ENCODE results near the gene ABCC1.

Gene ABCC1

GRCh38 chr16:16000685-16001084 is 51.3 kb downstream of the ABCC1 start:
- no peak overlapping the region for H3K4me3 ChIP-seq (ENCODE audit: low read depth, low read length)
- TF ChIP-seq, protein P1, sequence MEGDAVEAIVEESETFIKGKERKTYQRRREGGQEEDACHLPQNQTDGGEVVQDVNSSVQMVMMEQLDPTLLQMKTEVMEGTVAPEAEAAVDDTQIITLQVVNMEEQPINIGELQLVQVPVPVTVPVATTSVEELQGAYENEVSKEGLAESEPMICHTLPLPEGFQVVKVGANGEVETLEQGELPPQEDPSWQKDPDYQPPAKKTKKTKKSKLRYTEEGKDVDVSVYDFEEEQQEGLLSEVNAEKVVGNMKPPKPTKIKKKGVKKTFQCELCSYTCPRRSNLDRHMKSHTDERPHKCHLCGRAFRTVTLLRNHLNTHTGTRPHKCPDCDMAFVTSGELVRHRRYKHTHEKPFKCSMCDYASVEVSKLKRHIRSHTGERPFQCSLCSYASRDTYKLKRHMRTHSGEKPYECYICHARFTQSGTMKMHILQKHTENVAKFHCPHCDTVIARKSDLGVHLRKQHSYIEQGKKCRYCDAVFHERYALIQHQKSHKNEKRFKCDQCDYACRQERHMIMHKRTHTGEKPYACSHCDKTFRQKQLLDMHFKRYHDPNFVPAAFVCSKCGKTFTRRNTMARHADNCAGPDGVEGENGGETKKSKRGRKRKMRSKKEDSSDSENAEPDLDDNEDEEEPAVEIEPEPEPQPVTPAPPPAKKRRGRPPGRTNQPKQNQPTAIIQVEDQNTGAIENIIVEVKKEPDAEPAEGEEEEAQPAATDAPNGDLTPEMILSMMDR (IDR thresholded peaks at IDR 0.05; ENCODE audit: low read depth, low read length) = no peak

- TF ChIP-seq, protein P1 (IDR thresholded peaks at IDR 0.05; ENCODE audit: low read depth, low read length) = no peak
Observed at GRCh38 chr16:16001596-16002255, 52.3 kb downstream of the ABCC1 start.

DNA sequence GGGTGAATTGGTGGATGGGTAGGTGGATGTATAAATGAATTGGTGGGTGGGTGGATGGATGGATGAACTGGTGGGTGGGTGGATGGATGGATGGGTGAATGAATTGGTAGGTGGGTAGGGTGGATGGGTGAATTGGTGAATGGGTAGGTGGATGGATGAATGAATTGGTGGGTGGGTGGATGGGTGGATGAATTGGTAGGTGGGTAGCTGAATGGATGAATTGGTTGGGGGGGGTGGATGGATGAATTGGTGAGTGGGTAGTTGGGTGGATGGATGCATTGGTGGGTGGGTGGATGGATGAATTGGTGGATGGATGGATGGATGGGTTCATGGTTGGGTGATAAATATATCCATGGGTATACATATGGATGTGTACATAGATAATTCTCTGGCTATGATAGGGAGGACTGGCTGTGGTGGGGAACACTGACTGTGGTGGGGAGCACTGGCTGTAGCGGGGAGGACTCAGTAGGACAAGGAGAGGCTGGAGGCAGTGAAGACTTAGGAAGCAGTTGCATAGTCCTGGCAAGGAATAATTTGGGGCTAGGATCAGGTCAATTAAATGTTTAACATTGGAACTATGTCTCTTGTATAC is 54.4 kb downstream of the ABCC1 start:
- TF ChIP-seq, protein P1 (IDR thresholded peaks at IDR 0.05; ENCODE audit: low read depth, low read length) = no peak
- no peak overlapping the region for H3K4me3 ChIP-seq (ENCODE audit: low read depth, low read length)

More at GRCh38 chr16:16001596-16002255, 52.3 kb downstream of the ABCC1 start:
- H3K4me3 ChIP-seq (ENCODE audit: low read depth, low read length) = no peak overlapping the region

DNA sequence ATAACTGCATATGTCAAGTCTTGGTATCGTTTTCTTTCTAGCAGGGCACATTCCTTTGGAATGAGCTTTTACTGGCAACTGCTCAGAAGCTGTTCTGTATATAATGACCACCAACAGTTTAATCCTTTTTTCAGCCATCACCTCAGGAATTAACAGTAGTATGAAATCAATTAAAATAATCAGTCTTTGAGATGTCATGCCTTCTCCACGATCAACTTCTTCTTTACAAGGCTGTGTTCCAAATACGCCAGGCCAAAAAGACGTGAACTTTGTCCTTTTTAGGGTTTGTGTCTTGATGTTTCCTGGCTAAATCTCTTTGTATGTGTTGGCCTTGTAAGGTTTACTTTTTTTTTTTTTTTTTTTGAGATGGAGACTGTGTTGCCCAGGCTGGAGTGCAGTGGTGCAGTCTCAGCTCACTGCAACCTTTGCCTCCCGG is 54.9 kb downstream of the ABCC1 start:
- H3K4me3 ChIP-seq (ENCODE audit: low read depth, low read length) = no peak overlapping the region
- TF ChIP-seq, protein P1 (IDR thresholded peaks at IDR 0.05; ENCODE audit: low read depth, low read length) = no peak

DNA sequence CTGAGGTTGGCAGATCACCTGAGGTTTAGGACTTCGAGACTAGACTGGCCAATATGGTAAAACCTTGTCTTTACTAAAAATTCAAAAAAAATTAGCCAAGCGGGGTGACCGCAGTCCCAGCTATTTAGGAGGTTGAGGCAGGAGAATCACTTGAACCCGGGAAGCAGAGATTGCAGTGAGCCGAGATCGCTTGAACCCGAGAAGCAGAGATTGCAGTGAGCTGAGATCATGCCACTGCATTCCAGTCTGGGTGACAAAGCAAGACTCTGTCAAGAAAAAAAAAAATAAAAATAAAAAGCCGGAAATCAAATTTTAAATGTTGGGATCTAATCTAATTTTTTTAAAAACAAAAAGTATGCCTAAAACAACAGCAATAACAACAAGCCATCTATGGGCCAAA is 56.3 kb downstream of the ABCC1 start:
- TF ChIP-seq, protein P1 (IDR thresholded peaks at IDR 0.05; ENCODE audit: low read depth, low read length) = no peak
- H3K4me3 ChIP-seq (ENCODE audit: low read depth, low read length) = no peak overlapping the region

DNA sequence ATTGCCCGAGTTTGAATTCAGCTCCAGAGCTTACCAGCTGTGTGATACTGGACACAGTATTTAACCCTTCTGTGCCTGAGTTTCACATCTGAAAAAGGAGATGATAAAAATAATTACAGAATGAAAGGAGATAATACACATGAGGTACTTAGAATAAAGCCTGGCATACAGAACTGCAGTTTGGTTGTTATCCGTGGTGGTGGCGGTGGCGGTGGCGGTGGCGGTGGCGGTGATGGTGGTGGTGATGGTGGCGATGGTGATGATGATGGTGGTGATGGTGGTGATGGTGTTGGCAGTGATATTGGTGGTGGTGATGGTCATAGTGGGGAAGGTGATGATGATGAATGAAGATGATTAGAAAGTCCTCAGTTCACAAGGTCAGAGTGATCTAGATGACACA is 57.2 kb downstream of the ABCC1 start:
- TF ChIP-seq, protein P1 (IDR thresholded peaks at IDR 0.05; ENCODE audit: low read depth, low read length) = no peak
- no peak overlapping the region for H3K4me3 ChIP-seq (ENCODE audit: low read depth, low read length)

DNA sequence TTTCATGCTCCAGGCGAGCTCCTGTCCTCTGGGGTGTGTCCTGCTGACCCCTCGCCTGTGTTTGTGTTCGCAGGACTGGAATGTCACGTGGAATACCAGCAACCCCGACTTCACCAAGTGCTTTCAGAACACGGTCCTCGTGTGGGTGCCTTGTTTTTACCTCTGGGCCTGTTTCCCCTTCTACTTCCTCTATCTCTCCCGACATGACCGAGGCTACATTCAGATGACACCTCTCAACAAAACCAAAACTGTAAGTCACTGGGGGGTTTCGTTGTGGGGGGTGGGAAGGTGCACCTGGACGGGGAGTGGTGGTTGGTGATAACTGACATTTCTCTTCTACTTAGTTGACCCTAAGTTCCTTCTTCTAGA is 58.3 kb downstream of the ABCC1 start:
- TF ChIP-seq, protein P1 (IDR thresholded peaks at IDR 0.05; ENCODE audit: low read depth, low read length) = no peak

More for the DNA sequence above, 58.3 kb downstream of the ABCC1 start:
- H3K4me3 ChIP-seq (ENCODE audit: low read depth, low read length) = no peak overlapping the region

Data from WI38 (cell line).